Measurements from ENCODE around the gene WDR82.

WDR82 gene

DNA sequence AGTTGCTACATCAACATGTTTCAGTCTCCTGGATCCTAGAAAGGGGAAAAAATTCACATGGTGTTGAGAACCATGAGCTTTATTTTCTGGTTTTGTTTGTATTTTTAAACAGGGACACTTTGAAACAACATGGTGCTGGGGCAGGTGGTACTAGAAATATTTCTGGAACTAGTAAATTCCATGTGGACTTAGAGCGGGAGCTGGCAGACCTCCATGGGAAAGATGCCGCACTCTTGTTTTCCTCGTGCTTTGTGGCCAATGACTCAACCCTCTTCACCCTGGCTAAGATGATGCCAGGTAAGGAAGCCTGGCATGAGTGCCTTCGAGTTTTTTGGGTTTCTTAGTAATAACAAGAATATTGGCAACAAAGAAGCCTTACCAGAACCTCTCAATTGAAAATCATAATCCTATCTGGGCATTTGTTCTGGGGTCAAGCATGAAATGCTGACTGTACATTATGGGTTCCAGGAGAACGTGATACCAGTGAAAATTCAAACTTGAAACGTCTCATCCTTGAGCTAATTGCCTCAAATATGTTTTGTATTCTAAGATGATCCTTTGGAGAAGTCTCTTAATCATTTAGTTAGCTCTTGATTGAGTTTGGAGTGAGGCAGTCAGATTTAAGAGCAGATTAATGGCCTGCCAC lies 72.6 kb downstream of the WDR82 start:
- DNase-seq (ENCODE audit: low read depth in 1 of 2, low spot score in 1 of 2), result no peak

Data from activated T-helper 1 cell treated with anti-CD3 and anti-CD28 coated beads, Interleukin-2, amount 50 U/mL, for 16 hours (primary cell).